GM18870 (cell line): ENCODE results near the gene HUNK.
"Not testable (repeated sequence)": the region's sequence is repeated elsewhere in the genome, so short reads cannot be mapped to it uniquely, and the experiment has no call there.

Source experiments
- ATAC-seq: cut with Tn5 transposase; IDR thresholded peaks from one replicate; pipeline ENCODE4 v1.9.1; 2021; ENCODE audit warnings: moderate library complexity; ENCODE audit not compliant: unreplicated experiment

Gene HUNK

DNA sequence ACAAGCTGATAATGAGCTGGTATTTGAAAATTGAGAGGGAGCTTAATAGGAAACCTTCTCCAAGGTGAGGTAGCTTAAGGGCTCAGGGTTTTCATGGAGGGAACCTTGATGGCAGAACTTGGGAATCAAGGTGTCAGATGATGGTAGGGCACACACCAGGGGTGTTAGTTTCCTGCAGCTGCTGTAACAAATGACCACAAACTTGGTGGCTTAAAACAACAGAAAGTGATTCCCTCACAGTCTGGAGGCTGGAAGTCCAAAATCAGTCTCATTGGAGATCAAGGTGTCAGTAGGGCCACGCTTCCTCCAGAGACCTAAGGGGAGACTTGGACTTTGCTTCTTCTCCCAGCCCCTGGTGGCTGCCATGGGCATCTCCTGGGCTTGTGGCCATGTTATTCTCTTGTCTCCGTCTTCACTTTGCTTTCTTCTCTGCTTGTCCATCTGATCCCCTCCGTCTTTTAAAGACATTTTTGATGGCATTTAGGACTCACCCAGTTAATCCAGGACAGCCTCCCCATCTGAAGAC, 45.5 kb downstream of the HUNK start:
- no peak for ATAC-seq

DNA sequence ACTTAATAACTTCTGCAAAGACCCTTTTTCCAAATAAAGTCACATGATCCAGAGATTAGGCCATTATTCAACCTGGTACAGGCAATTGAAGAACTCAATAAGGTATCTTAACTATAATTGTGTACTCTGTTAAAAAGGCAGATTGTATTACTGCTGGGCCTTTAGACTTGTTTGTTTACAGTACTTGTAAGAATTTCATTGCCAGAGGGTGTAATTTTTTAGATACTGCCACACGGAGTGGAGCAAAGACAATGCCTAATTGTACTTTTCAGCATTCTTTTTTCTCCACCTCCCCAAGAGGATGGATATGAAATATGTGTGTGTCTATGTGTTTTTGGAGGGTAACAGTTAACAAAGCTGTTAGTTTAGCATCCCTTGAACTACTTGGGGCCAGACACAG, 47.5 kb downstream of the HUNK start:
- ATAC-seq: no peak

DNA sequence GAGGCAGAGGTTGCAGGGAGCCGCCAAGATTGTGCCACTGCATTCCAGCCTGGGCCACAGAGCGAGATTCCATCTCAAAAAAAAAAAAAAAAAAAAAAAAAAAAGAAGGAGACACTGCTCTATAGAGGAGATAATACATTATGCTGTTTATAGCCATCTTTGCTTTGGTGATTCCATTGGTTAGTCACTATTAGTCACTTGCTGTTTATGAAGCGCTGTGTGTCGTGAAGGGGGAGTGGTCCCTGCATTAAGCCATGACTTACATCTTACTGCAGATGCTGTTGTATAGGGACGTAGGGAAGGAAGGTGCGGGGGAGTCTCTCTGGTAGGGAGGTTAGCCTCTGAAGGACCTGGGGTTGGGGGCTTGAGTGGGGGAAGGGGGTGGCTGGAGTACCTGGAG, 48.3 kb downstream of the HUNK start:
- ATAC-seq: no peak

DNA sequence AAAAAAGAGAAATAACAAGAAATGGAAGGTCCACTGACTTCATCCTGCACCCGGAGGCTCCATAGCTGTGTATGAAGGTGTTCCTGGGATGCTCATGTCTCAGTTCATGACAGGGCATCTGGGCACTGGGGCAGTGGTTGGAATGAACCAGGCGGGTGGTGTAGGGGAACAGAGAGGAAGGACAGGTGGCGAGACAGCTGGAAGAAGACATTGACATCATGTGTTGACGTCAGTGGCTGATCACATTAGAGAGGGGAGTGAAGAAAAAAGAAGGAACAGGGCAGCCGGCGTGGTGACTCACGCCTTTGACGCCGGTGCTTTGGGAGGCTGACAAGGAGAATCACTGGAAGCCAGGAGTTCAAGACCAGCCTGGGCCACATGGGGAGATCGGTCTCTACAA, 50.1 kb downstream of the HUNK start:
- ATAC-seq: no peak

DNA sequence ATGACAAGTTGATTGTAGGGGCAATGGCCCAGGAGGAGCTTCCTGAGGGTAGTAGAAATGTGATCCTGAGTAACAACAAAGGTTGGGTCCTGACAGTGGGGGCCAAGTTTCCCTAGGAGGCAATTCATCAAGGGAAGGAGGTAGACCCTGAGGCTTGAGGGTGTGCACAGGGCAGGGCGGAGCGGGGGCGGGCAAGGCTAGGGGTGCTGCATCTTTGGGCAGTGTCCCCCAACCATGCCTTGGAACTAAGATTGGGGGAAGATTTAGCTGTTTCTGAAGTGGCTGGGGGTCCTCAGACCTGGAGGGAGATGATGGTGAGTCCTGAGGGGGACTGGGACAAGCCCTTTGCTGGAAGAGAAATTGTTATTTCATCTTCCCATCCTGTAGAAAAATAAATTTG, 50.9 kb downstream of the HUNK start:
- no peak for ATAC-seq

DNA sequence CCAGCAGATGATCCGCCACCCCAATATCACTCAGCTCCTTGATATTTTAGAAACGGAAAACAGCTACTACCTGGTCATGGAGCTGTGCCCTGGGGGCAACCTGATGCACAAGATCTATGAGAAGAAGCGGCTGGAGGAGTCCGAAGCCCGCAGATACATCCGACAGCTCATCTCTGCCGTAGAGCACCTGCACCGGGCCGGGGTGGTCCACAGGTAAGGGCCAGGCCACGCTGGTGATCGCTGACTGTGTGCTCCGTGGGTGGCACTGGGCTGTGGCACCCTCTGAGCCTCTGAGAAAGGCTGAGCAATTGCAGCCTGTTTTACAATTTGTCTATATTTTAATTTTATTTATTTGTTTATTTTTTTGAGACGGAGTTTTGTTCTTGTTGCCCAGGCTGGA, 51.7 kb downstream of the HUNK start:
- ATAC-seq: no peak

DNA sequence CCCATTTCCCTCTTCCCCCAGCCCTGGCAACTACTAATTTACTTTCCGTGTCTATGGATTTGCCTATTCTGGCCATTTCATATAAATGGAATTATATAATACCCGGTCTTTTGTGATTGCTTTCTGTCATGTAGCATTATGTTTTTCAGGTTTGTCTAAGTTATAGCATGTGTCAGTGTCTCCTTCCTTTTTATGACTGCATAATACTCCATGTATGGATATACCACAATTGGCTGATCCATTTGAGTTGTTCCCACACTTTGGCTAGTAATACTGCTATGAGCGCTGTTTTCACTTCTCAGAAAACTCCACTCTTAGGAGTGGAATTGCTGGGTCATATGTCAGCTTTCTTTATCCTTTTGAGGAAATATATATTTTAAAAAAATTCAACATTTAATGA, 53.7 kb downstream of the HUNK start:
- ATAC-seq: no peak

DNA sequence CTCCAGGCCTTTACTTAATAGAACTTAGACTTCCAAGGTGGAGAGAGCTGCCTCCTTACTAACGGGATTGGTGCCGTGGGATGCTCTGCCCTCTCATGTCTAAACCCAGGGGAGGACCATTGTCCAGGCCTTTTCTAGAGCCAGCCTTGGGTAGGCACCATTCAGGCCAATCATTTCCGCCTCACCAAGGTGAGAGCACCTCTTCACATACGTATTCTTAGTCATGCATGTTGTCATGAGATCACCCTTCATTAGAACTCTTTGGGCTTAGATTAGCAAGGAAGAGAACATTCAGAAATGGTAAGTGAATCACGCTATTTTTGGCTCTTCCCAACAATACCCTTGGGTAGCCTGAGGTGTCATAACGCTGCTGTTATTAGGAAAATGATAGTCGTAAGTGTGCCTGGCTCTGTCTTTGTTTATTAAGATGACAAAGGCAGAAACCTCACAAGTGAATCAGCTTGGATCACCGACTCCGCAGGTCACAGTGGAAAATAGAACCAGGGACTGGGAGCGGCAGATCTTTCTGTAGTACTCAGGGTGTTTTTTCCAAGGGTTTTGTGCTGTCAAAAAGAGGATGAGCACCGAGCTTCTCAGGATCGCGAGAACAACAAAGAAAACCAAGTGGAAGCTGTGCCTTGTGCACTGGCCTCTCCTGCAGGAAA, 55.0 kb downstream of the HUNK start:
- ATAC-seq: no peak

DNA sequence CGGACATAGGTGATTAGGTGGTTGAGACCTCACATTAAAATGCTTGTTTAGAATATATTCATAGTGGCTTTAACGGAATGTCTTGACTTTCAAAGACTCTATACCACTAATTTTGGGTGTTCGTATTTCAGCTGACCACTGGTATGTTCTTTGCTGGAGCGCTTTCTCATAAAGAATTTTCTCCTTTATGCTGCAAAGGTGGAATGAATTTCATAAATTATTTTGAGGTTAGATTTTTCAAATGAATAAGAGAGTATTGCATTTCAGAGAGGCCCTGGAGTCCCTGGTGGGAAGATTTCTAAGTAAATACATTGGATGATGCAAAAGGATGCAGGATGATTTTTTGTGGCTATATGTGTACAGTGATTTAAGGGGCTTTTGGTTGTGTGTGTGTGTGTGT, 55.8 kb downstream of the HUNK start:
- ATAC-seq: no peak

DNA sequence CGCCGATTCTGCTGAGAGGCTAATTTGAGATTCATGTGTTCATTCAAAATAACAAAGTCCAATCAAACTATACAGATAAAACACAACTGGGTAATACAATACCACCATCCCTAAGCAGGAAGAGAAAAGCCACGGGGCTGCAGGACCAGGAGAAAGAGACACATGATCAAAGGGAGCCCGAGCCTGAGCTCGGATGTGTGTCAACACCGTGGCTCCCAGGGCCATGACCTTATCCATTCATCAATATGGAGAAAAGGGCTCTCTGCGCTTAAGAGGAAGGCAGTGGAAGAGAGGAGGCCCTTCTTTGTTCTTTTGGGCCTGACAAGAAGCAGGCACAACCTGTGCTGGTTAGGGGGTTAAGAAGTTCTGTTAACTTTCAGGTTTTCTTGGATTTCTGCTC, 56.7 kb downstream of the HUNK start:
- no peak for ATAC-seq

DNA sequence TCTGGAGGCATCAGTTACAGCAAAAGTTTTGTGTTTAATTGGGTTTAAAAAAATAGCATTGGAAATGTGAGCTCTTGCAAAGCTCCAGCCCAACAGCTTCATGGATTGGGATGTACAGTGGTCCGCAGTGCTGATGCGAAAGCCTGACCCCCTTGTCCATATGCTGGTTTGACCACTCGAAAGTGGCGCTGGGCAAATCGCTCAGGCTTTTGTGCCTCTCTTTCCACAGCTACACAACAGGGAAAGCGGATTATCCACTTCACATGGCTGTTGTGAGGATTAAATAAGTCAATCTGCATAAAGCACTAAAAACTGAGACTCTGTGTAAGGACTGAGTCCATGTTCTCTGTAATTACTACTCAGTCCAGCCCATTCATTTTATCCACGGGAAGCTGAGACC, 57.2 kb downstream of the HUNK start:
- no peak for ATAC-seq

DNA sequence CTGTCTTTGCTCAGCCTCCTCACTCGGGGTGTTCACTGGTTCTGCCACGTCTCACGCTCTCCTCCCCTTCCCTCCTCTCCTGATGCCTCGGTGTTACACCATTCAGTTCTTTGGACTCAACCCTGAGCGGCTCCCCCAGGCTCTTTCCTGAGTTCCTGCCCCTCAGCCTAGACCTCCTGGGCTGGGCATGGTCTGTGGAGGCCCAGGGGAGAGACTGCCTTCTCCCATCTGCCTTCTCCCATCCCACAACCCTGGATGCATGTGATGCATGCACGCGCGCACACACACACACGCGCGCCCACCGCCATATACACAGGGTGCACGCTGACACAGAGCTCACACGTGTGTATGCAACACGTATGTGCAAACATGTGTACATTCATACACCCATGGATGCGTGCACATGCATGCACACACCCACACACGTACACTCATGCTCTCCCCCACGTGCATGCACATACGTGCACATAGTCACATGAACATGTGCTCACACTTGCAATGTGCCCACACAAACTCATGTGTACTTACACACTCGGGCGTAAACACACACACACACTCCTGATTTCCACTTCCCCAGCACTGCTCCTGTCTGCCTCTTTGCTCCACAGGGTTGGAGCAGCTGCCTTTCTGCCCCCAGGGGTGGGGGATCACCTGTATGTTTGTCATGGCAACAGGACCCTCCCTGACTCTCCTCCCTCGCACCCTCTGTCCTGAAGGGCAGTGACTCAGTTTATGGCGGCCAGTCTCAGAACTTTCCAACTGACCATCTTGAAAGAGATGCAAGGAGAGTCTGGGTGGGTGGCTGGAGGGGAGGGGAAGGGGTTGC, 59.0 kb downstream of the HUNK start:
- ATAC-seq: no peak

DNA sequence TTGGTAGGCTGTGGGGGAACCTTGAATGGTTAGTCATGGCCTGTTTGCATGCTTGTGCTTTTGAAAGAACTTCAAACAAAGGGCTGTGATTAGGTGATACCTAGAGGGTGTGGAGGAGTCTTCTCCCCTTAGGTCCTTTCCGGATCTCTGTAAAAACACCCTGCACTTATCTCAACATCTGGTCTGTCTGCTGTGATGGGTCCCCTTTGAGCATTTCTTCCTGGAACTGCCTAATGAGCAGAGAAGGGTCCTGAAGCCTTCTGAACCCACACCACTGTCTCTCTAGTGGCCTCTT, 59.6 kb downstream of the HUNK start:
- ATAC-seq: no peak

DNA sequence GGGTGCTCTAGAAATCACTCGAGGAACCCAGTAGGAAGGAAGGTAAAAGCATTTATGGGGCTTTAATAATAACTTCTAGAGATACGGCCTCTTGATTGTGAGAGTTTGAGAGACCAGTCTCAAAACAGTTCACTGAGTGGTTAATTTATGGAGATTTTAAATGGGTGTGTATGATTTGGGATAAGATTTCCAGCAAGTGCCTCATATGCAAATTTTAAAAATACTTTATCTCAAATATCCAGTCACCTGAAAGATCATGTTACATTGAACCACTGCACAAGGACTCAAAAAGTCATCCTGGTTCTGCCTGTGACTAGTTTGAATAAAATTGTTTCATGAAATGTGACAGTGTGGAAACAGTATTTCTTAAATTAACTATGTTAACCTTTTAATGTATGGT, 64.5 kb downstream of the HUNK start:
- no peak for ATAC-seq

DNA sequence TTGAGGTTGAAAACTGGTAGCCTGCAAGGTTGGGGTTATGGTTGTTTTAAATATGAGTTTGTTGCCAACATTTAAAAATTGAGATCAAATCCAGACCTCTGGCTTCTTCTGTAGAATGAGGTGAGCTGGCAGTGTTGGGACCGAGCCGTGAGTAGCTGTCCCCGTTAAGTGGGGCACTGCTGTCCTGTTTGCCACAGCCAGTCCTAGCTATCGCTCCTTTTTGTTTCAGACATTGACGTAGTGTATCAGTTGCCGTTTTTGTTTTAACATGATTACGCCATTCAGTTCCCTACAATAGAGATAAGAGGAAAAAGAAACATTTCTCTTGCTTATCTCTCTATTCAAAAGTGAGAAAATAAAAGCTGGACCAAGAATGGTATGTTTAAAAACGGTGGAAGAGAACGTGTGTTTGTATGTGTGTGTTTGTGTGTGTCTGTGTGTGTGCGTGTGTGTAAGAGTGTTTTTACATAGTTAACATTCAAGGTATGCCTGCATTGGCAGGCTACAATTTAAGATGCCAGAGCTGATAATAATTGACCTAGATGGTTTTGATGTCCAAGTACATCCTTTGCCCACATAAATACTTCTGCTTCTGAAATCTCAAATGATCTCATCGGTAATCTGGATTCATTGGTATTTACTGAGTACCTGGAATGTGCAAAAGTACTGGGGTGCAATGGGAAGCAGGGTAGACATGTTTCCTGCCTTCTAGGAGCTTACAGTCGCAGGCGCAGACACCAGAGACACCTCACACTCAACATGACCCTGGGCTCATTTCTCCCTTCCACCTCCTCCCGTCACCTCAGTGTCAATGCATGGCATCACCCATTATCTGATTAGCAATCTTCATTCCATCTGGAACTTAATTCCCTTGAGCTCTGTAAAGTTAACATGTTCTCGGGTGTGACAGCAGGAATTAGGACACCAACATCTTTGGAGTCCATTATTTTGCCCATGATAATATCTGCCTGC, 65.8 kb downstream of the HUNK start:
- no peak for ATAC-seq

DNA sequence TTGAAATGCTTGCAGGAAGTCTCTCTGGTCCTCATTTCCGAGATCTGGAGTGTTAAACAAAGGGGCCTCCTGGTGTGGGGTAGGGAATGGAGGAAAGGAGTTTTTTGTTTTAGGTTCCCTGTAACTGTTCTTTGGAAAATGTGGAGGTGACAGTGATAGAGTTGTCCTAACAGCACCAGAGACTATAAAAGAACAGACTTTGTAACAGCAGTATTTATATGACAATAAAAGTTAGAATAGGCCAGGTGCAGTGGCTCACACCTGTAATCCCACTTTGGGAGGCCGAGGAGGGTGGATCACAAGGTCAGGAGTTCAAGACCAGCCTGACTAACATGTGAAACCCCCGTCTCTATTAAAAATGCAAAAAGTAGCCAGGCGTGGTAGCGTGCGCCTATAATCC, 68.9 kb downstream of the HUNK start:
- ATAC-seq: no peak

DNA sequence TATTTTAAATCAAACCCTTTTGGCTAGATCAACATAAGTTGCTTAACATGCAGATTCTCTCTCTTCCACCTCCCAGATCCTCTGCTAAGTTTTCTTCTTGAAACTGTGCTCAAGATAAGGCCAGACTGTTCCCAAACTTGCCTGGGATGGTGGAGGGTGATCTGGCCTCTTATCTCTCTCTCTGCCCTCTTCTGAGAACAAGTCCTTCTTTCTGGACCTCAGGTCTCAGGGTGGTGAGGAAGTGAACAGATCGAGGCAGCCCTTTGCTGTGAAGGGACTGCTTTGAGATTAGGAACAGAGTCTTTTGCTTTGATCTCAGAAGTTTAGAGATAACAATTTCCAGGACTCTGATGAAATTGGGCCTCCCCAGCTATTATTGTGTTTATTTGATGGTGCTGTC, 70.7 kb downstream of the HUNK start:
- ATAC-seq: no peak

DNA sequence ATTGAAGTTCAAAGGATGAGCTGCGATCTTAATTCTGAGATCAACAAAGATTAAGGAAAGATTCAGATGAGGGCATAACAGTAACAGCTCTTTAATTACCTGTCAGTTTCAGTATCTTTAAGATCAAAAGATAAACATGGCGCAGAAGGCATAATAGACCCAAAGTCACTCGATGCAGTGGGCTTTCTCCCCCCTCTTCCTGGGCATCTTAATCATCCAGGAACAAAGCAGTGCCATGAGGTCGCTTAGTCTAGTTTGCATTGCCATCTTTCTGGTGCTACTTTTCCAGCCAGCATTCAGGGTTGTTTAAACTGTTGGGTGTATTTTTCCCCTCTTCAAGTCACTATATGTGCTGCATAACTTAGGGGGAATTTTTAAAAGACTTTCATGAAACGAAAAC, 72.3 kb downstream of the HUNK start:
- no peak for ATAC-seq

DNA sequence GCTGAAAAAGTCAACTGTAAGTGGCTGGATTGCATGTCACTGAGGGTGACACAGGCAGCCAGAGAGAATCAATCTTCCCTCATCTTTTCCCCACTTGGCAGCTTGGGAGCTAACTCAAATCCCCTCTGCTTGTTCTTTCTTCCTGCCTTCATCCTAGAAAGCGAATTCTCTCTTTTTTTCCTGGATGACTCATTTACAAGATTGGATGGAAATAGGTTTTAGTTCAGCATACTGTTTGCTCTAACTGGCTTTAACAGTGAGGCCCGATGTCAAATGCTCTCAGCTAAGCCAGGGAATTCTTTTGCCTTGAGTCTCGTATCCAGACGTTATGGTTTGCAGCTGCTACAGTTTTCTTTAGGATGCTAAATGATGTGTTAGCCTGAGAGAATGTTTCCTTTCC, 72.7 kb downstream of the HUNK start:
- ATAC-seq: no peak

DNA sequence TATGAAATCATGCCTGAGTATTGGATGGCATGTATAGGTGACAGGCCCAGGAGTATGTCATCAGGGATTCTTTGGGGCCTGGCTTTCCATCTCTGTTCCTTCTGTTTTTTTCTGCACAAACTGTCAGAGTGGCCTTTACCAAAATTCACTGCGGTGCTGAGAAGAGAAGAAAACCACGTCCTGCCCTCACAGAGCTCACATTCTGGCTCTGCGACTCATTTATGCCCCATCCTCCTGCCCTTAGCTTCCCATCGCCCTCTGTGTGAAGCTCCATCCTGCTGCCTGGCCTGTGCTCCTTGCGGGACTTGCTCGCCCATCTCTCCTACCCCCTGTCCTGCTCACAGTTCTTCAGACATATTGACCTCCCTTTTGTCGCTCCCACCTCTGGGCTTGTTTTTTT, 73.4 kb downstream of the HUNK start:
- no peak for ATAC-seq

DNA sequence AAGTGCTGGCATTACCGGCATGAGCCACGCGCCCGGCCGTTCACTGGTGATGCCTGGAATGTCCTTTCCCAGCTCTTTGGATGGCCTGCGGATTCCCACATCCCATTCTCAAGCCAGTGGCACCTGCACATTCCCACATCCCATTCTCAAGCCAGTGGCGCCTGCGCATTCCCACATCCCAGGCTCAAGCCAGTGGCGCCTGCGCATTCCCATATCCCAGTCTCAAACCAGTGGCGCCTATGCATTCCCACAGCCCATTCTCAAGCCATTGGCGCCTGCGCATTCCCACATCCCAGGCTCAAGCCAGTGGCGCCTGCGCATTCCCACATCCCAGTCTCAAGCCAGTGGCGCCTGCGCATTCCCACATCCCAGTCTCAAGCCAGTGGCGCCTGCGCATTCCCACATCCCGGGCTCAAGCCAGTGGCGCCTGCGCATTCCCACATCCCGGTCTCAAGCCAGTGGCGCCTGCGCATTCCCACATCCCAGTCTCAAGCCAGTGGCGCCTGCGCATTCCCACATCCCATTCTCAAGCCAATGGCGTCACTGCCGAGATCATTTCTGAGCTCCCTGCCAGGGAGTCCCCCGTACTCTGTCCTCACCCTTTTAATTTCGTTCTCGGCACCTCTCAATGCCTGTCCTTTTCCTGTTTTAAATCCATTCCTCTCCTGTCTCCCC, 74.2 kb downstream of the HUNK start:
- ATAC-seq: not testable (repeated sequence)
